UCSD-AML1 (cell line): ENCODE results near the gene ARL8A.
"Not testable (repeated sequence)": the region's sequence is repeated elsewhere in the genome, so short reads cannot be mapped to it uniquely, and the experiment has no call there.

Experiments used
- DNase-seq: peaks from one replicate; lab custom pipeline; 2025; ENCODE audit not compliant: unreplicated experiment; lab: John Stamatoyannopoulos, UW

The ARL8A gene

DNA sequence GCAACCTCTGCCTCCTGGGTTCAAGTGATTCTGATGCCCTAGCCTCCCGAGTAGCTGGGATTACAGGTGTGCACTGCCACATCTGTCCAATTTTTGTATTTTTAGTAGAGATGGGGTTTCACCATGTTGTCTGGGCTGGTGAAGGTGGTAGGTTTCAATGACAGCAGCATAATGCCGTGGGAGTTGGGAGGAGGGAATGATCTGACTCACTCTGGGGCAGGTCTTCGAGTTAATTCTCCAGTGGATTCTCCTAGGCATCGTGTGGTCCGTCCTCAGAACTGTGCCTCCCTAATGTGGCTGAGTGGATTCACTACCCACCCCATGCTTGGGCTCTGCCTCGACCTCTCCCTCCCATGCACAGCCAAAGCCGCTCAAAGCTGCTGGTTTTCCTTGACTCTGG is 23.5 kb downstream of the ARL8A start:
- DNase-seq = no peak

DNA sequence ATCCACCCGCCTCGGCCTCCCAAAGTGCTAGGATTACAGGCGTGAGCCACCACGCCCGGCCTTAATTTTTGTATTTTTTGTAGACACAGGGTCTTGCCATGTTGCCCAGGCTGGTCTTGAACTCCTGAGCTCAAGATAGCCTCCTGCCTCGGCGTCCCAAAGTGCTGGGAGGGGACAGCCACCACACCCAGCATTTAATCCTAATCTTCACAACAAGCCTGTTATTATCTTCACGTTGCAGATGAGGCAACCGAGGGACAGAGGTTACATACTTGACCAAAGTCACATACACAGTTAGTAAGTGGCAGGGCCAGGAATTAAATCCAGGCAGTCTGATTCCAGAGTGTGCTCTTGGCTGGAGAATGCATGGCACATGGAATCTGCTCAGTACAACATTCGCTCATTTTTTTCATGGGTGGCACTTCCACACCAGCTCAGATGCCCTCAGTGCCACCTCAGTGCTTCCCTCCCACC is 26.6 kb downstream of the ARL8A start:
- no peak for DNase-seq

- DNase-seq = no peak
Measured at GRCh38 chr1:202116287-202116686, 28.2 kb downstream of the ARL8A start.

- no peak for DNase-seq
Measured at GRCh38 chr1:202113690-202114300, 30.7 kb downstream of the ARL8A start.

GRCh38 chr1:202112859-202113689 is 31.5 kb downstream of the ARL8A start:
- DNase-seq = no peak

GRCh38 chr1:202111589-202111988 is 32.9 kb downstream of the ARL8A start:
- DNase-seq = not testable (repeated sequence)

DNA sequence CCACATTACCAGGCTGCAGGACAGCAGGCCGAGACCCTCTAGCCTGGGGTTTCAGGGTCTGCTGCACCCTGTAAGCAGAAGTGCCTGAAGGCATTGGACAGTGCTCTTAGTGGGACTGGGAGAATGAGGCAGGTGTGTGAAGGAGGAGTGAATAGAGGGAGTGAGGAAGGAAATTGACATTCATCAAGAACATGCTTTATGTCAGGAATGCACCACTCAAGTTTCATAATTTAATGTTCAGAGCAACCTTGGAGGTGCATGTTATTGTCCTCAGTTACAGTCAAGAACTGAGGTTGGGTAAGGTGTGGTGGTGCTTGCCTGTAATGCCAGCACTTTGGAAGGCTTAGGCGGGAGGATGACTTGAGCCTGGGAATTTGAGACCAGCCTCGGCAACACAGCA is 33.6 kb downstream of the ARL8A start:
- DNase-seq = no peak

DNA sequence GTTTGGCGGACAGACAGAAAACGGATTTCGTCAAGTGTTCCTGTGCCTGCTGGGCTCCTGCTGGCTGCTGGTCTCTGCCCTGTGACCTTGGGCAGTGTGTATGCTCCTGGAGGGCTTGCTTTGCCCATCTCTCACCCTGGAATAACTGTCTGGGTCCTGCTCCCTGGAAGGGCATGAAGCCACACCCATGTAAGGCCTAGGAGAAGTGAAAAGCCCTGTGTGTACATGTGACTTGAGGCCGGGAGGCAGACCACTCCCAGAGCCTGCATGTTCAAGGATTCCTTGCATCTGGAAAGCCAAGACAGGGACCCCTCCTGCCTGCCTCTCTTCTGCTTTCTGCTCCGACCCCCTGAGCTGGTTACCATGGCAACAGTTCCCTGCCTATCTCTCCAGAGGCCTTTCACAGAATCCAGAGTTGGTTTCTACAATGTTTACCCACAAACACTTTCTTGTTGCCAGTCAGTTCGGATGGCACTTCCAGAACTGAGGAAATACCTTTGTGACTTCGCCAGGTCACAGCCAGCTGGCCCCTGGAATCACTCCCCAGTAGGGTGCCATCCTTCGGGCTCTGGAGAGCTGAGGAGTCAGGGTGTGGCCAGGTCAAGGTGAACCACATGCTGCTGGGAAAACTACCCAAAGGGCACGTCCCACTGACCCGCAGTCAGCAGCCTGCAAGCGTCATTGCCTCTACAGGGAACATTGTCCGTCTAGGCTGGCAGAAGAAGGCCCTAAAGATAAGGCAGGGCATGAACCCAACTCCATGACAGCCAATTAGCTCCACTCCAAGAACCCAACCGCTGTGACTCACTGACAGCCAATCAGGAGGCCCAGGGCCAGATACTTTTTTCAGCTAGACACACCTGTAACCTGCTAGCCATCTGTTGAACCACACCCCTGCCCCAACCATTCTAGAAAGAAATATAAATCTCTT is 36.5 kb downstream of the ARL8A start:
- DNase-seq = no peak

DNA sequence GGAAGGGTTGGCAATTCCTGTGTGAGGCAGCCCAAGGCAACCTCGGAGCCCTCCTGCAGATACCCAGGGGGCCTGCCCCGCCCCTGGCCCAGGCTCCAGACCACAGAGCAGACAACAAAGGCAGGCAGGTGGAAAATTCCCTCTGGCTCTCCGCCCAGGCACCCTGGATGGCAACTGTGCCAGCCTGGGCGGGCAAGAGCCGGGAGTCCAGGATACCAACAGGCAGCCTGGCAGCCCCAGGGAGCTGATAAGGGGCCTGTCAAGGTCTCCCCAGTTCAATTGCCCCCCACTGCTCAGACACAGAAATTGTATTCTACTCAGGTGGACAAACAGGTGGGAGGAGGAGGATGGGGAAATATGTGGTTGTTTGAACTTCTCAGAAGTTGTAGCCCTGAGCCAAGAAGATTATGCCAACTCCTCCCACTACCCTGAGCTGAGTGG is 37.2 kb downstream of the ARL8A start:
- DNase-seq = no peak

GRCh38 chr1:202106340-202107254 is 37.9 kb downstream of the ARL8A start:
- no peak for DNase-seq

DNA sequence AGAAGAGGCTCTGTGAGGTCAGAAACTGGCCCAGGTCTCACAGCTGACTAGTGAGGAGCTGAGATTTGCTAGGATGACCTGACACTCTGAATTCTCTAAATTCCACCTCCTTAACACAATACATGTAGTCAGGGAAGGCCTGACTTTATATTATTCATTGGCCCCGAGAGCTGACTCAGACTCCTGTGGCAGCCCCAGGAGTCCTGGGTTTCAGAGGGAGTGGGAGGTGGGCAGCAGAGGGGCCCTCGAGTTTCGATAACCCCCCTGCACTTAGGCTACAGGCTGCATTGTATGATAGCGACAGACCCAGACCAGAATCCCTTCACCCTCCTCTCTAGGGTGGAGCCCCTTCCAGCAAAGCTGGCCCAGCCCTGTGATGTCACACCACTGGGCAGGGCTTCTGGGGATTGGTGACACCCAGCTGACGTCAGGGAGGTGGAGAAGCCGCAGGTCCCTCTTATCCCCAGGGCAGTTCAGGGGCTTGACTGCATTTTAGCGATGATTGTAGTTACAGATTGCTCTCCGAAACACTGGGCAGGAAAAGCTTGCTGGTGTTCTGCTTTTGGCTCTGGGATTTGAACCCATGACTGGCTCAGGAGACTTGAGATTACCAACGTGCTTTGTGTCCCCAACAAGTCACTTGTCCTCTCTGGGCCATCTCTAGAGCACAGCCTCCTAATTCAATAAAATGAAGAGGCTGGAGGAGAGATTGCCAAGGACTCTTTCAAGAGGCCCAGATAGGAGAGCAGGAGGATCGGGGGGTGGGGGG is 38.8 kb downstream of the ARL8A start:
- DNase-seq = no peak

- no peak for DNase-seq
Measured at GRCh38 chr1:202104073-202104472, 40.5 kb downstream of the ARL8A start.

- no peak for DNase-seq
Measured at GRCh38 chr1:202101184-202101583, 43.4 kb downstream of the ARL8A start.

- no peak for DNase-seq
Measured at GRCh38 chr1:202093858-202094257, 50.7 kb downstream of the ARL8A start.

DNA sequence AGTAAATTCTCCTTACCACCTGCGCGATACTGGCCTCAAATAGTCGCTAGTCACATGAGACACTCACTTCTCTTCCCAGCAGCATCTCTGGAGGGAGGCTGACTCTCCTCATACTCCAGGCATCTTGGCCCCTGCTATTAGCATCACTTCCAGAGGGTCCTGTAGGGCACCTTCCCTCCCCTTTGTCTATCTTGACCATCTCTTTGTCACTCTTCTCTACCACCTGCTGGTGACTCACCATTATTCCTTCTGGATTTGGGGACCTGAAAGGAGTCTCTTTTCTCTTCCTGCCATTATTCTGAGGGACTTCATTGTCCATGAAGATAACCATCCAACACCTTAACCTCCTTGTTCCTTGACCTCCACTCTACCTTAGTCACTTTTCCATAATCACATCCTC is 53.5 kb downstream of the ARL8A start:
- DNase-seq = no peak

DNA sequence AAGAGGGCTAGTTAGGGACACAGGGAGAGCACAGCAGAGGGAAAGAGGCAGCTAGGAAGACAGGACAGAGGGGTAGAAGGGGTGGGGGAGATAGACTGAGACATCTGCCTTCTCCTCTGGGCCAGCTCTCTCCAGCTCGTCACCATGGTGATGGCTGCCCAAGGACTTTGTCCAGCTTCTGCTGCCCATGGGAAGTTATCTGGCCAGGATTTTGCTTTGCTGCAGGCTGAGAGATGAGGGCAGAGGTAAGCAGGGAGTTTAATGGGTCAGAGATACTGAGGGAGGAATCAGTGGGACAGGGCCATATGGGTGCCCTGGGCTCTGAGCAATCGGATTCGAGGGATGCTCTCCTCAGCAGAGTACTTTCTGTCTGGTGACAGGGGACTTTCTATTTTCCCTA is 56.3 kb downstream of the ARL8A start:
- no peak for DNase-seq

DNA sequence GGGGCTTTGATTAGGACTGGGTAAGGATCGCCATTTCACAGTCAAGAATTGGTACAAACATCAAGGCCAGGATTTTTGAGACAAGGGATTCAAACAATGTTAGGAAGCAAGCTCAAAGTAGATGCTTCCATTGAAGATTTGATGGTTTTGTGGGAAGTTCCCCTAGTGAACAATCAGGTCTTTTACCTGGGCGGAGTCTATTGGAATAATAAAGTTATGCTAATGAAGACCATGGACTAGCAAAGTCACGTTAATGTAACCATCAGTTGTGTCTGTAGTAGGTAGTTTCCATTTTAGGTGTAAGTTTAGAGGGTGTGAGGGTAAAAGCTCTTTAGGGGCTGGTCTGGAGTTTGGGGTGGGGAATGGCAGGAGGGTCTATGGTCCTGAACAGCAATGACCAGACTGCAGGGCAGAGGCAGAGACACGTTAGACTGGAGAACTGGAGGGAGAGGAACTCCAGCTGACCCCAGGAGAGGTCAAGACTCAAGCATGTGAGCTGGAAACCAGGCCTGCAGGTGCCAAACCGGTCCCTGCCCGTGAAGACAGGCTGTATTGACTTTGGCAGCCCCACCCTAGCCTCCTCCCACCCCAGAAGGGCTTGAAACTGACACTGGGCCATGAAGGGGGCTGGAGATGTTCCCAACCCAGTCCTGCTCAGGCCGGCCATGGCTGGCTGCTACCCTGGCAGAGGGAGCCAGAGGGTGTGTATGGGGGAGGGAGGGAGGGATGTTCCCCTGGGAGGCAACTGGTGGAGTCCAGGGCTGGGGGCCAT is 57.8 kb downstream of the ARL8A start:
- no peak for DNase-seq

DNA sequence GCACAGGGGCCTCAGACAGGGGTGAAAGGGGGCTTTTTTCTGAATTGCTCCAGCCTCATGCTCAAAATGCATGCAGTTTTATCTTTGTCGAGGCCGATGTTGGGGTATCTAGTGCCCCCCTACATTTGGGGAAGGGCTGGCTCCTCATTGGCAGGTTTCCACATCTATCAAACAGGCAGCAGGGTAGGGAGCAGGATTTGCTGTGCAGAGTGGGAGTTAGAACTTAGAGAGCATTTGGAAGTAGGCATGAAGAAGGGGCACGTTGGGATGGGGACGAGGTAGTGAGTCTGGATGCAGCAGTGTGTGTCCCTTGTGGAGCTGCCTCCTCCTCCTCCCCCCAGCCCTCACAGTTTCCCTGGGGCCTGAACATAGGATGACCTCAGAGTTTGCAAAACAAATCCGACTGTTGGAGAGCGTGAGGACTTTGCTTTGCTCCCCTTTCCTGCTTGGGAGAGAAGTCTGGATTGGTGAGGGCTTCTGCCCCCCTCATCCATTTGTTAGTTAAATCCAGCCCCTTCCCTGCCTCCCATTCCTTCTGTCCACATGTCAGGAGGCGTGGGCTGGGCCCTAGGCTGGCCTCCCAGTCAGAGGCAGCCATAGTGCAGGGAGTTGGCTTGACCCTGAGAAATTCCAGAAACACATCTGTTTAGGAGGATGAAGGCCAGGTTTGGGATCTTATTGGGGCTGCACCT is 58.7 kb downstream of the ARL8A start:
- no peak for DNase-seq
